Parathyroid adenoma (tissue), 2 donors: ENCODE results near the gene C10orf120.

ENCODE experiments used
- H2AFZ ChIP-seq: fragments of 300-600 bp; sonication (generic); one replicate; pipeline ENCODE4 v1.7.0; 2017; ENCODE audit warnings: antibody characterized with exemption, mild to moderate bottlenecking
- H3K27ac ChIP-seq: fragments of 300-600 bp; sonication (generic); one replicate; pipeline ENCODE4 v1.7.0; 2017
- H3K27me3 ChIP-seq: fragments of 300-600 bp; sonication (generic); one replicate; pipeline ENCODE4 v1.7.0; 2017; ENCODE audit warnings: low read length; ENCODE audit not compliant: control insufficient read depth, insufficient read depth
- H3K36me3 ChIP-seq: fragments of 300-600 bp; sonication (generic); one replicate; pipeline ENCODE4 v1.7.0; 2017; ENCODE audit warnings: low read length; ENCODE audit not compliant: control insufficient read depth, insufficient read depth
- H3K4me1 ChIP-seq: fragments of 300-600 bp; sonication (generic); one replicate; pipeline ENCODE4 v1.7.0; 2017; ENCODE audit warnings: control low read depth
- H3K4me2 ChIP-seq: fragments of 300-600 bp; sonication (generic); one replicate; pipeline ENCODE4 v1.7.0; 2017; ENCODE audit warnings: low read length
- H3K4me3 ChIP-seq: fragments of 300-600 bp; sonication (generic); one replicate; pipeline ENCODE4 v1.7.0; 2017; ENCODE audit warnings: low read depth, low read length
- H3K79me2 ChIP-seq: fragments of 300-600 bp; sonication (generic); one replicate; pipeline ENCODE4 v1.7.0; 2017; ENCODE audit warnings: control low read depth
- H3K9ac ChIP-seq: fragments of 300-600 bp; sonication (generic); one replicate; pipeline ENCODE4 v1.7.0; 2017; ENCODE audit warnings: mild to moderate bottlenecking
- H3K9me3 ChIP-seq: fragments of 300-600 bp; sonication (generic); one replicate; pipeline ENCODE4 v1.7.0; 2017; ENCODE audit warnings: low read length; ENCODE audit not compliant: control insufficient read depth
- TF ChIP-seq, protein P1 (sequence below): fragments of 300-600 bp; sonication (generic); IDR thresholded peaks from one replicate; pipeline ENCODE4 v1.7.0; 2017; ENCODE audit warnings: antibody characterized with exemption, mild to moderate bottlenecking
- donor health status: primary hyperparathyroidism.

Gene C10orf120

DNA sequence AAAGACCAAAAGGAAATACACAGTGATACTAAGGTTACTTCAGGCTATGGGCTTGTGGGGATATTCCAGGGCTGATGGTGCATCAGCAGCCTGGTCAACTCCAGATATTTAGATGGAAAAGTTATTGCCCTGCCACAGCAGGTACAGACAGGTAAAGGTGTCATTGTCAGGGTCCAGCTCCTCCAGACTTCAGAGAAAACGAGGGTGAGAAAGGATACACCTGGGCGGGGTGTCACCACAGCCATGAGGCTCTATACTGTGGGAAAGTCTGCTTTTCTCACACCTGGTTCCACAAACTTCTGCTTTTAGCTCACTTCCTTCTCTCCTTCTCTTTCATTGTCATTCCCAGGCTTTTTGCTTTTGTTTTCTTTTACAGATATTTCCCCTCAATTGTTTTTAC, 2.0 kb upstream of the C10orf120 start:
- Histone ChIP-seq H3K27ac (no peak overlapping the region), H3K9me3 (no peaks in the 10 kb centered on the region), H3K27me3 (no peaks in the 10 kb centered on the region), H3K4me2 (no peak overlapping the region), H3K4me1 (no peaks in the 10 kb centered on the region), H2AFZ (no peak overlapping the region), H3K9ac (no peak overlapping the region), H3K79me2 (no peaks in the 10 kb centered on the region), H3K4me3 (no peak overlapping the region), H3K36me3 (no peaks in the 10 kb centered on the region)
- TF ChIP-seq, protein P1, sequence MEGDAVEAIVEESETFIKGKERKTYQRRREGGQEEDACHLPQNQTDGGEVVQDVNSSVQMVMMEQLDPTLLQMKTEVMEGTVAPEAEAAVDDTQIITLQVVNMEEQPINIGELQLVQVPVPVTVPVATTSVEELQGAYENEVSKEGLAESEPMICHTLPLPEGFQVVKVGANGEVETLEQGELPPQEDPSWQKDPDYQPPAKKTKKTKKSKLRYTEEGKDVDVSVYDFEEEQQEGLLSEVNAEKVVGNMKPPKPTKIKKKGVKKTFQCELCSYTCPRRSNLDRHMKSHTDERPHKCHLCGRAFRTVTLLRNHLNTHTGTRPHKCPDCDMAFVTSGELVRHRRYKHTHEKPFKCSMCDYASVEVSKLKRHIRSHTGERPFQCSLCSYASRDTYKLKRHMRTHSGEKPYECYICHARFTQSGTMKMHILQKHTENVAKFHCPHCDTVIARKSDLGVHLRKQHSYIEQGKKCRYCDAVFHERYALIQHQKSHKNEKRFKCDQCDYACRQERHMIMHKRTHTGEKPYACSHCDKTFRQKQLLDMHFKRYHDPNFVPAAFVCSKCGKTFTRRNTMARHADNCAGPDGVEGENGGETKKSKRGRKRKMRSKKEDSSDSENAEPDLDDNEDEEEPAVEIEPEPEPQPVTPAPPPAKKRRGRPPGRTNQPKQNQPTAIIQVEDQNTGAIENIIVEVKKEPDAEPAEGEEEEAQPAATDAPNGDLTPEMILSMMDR, result no peak

DNA sequence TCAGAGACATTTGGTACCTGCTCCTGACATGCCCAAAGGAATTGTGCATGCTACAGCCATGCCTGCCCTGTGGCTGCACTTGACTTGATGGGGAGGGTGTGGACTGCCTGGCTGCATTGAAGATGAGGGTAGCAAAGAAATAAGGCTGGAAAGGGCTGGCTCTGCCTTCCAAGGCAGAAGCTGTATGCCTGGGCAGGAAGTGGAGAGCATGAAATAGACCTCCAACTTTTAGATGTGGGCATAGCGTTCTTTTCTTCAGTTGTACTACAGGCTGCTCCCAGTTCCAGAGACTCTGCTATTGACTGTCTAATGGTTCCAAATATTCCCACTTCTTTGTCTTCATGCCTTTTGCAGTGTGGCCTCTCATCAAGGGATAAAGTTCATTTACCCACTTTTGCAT, 3.0 kb downstream of the C10orf120 start:
- Histone ChIP-seq H3K4me3 (no peak overlapping the region), H3K36me3 (no peaks in the 10 kb centered on the region), H3K4me2 (no peak overlapping the region), H3K9ac (no peak overlapping the region), H3K27ac (no peak overlapping the region), H3K79me2 (no peaks in the 10 kb centered on the region), H3K27me3 (no peaks in the 10 kb centered on the region), H2AFZ (no peak overlapping the region), H3K4me1 (no peaks in the 10 kb centered on the region), H3K9me3 (no peaks in the 10 kb centered on the region)
- TF ChIP-seq, protein P1, result no peak

DNA sequence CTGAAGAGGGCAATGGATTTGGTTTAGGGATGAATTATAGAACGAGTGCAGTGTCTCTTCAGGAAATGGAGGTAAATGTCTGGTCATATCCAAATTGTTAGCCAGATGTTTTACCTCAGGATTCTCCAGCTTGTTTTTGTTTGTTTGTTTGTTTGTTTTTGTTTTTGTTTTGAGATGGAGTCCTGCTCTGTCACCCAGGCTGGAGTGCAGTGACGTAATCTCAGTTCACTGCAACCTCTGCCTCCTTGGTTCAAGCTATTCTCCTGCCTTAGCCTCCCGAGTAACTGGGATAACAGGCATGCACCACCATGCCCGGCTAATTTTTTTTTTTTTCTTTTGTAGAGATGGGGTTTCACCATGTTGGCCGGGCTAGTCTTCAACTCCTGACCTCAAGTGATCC, 6.9 kb downstream of the C10orf120 start:
- H2AFZ ChIP-seq, result no peak overlapping the region
- H3K79me2 ChIP-seq, result no peaks in the 10 kb centered on the region
- no peak overlapping the region for H3K9ac ChIP-seq
- H3K4me3 ChIP-seq, result no peak overlapping the region
- no peaks in the 10 kb centered on the region for H3K9me3 ChIP-seq
- H3K27ac ChIP-seq, result no peak overlapping the region
- no peaks in the 10 kb centered on the region for H3K27me3 ChIP-seq
- no peak overlapping the region for H3K4me2 ChIP-seq
- H3K4me1 ChIP-seq, result no peaks in the 10 kb centered on the region
- TF ChIP-seq, protein P1, result no peak
- no peaks in the 10 kb centered on the region for H3K36me3 ChIP-seq

DNA sequence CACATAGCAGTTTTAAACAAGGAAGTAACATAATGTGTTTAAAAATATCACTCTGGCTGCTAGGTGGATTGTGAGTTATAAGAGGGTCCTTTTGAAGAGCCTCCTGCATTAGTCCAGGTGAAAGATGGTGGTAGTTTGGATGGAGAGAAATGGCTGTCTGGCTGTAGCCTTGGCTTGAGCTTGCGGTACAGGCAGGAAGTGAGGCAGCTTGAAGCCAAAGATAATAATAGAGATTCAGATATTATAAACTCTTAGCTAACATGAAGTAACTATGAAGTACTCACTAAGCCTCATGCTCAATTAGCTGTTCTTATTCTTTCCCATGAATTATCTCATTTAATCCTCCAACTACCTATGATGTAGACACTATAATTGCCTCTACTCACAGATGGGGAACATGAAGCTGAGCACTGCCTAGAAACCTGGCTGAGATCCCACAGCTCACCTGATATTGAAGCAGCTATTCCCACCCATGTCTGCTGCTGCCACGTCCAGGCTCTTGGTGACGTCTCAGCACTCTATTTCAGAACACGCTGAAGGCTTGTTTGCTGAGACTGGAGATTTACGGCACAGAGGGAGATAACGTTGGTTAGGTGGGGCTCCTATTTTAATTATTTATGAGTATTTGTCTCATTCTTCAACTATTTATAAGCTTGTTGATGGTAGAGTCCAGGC, 10.4 kb downstream of the C10orf120 start:
- Histone ChIP-seq H3K4me2 (no peak overlapping the region), H3K79me2 (no peaks in the 10 kb centered on the region), H3K27me3 (no peaks in the 10 kb centered on the region), H3K9me3 (no peaks in the 10 kb centered on the region), H3K4me3 (no peak overlapping the region), H3K9ac (no peak overlapping the region), H3K27ac (no peak overlapping the region), H3K36me3 (no peaks in the 10 kb centered on the region), H3K4me1 (no peaks in the 10 kb centered on the region), H2AFZ (no peak overlapping the region)
- TF ChIP-seq, protein P1, result no peak
